NCI-H1105 treated with DMSO at 0.1 percent for 48 hours (cell line): Measurements from ENCODE around the gene ZNF160.
"Not testable (repeated sequence)": the region's sequence is repeated elsewhere in the genome, so short reads cannot be mapped to it uniquely, and the experiment has no call there.

ENCODE experiments used
- DNase-seq: peaks from one replicate; lab custom pipeline; 2025; lab: John Stamatoyannopoulos, UW

The ZNF160 gene

GRCh38 chr19:53091413-53092254, 11.6 kb downstream of the ZNF160 start:
- DNase-seq, result no peak

DNA sequence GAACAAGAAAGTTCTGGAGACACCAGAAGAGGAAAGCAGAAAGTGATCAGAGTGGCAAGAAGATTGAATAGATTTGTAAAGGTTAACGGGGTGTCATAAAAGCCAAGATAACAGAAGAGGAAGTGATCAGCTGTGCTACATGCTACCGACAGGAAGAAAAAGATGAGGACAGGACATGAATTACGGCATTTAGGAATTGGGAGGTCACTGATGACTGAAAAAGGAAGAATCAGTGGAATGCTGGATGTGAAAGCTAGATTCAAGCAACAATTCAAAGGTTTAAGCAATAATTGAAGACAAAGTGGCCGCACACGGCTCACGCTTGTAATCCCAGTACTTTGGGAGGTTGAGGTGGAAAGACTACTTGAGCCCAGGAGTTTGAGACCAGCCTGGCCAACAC, 15.1 kb downstream of the ZNF160 start:
- no peak for DNase-seq

DNA sequence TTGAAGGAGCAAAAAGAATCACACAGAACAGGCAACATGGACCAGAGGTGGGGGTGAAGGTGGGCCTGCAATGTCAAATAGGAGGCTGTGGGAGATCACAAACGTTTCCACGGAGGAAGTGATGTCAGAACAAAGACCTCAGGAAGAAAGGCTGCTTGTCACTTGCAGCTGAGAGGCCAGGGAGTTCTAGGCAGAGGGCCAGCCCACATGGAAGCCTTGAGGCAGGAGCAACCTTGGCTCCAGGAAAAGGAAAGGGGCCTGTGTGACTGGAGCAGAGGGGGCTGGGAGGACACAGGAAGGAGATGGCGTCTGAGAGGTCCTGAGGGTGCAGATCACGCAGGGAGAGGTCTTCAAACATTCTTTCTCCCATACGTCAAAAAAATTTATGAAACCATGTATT, 16.3 kb downstream of the ZNF160 start:
- no peak for DNase-seq

DNA sequence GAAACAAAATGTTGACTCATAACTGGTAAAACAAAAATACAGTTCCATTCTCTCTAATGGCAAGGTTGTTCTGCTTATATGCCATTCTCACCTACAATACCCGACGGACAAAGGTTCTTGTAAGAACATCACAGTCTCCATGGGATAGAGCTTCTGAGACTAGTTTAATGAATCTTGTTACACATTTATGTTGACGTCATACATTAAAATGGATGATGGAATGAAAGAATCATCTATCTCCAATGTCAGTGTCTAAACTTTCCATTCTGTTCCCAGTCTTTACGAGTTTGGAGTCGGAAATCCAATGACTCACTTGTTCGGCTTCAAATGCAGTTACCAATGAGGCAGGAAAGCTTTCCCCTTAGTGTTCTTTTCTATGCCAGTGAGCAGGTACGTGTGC, 17.7 kb downstream of the ZNF160 start:
- DNase-seq, result no peak

GRCh38 chr19:53082929-53083328, 20.3 kb downstream of the ZNF160 start:
- DNase-seq, result no peak

- DNase-seq, result no peak
Measured at GRCh38 chr19:53079313-53079924, 23.8 kb downstream of the ZNF160 start.

- no peak for DNase-seq
Measured at GRCh38 chr19:53078668-53079067, 24.6 kb downstream of the ZNF160 start.

DNA sequence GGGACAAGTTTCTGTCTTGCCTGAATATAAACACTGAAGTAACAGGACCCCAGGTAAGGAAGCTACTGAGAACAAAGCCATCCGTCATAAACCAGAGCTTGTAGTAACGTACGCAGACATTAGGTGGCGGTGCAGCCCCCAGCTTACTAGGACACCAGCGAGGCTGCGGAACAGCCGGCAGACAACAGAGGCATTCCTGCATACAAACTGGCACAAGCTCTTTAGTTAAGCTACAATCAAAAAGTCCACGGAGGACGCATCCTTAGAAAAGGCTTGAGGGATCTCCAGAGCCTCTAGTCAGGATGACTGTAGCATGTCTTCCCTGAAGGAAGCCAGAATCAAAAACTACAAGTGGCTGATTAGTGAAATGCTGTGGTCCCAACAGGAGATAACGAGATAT, 26.2 kb downstream of the ZNF160 start:
- no peak for DNase-seq

DNA sequence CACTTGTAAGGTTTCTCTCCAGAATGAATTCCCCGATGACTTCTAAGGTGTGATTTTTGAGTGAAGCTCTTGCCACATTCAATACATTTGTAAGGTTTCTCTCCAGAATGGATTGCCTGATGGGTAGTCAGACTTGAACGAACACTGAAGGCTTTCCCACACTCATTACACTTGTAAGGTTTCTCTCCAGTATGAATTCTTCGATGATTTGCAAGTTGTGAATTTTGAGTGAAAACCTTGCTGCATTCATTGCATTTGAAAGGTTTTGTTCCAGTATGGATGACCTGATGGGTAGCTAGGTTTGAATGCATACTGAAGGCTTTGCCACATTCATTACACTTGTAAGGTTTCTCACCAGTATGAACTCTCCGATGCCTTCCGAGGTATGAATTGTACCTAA, 34.4 kb downstream of the ZNF160 start:
- DNase-seq, result no peak

DNA sequence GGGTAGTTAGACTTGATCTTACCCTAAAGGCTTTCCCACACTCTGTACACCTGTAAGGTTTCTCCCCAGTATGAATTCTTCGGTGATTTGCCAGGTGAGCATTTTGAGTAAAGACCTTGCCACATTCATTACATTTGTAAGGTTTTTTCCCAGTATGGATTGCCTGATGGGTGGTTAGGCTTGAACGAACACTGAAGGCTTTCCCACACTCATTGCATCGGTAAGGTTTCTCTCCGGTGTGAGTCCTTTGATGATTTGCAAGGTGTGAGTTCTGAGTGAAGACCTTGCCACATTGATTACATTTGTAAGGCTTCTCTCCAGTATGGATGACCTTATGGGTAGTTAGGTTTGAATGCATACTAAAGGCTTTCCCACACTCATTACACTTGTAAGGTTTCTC, 35.0 kb downstream of the ZNF160 start:
- DNase-seq, result no peak

GRCh38 chr19:53057904-53058580, 45.2 kb downstream of the ZNF160 start:
- no peak for DNase-seq

- no peak for DNase-seq
Measured at GRCh38 chr19:53055117-53055516, 48.1 kb downstream of the ZNF160 start.

DNA sequence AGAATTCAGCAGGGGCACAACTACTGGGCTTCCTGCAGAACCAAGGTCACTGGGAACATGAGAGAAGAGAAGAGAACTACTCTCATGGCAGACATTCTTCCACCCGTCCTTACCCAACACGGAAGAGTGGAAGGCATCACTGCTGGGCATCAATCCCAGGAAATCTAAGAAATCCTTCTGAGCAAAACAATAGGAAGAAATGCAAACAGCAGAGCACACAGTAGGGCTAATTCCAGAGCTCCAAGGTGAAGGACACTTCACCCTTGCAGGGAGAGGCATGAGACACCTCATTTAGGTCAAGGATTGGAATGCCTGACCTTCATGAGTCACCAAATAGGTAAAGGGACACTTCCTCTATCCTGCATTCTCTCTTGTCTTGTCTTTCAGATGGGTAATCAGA, 55.8 kb downstream of the ZNF160 start:
- no peak for DNase-seq

GRCh38 chr19:53045536-53045935, 57.7 kb downstream of the ZNF160 start:
- DNase-seq, result no peak

DNA sequence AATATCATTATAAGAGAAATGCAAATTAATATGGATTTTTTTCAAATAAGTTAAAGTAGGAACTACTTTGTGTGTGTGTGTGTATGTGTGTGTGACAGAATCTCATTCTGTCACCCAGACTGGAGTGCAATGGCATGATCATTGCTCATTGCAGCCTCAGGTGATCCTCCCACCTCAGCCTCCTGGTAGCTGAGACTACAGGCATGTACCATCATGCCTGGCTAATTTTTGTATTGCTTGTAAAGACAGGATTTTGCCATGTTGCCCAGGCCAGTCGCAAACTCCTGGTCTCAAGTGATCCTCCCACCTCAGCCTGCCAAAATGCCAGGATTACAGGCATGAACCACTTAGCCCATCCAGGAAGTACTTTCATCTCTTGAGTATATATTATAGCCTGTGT, 61.9 kb downstream of the ZNF160 start:
- DNase-seq, result no peak

- no peak for DNase-seq
Measured at GRCh38 chr19:53037101-53038097, 65.8 kb downstream of the ZNF160 start.

GRCh38 chr19:53034948-53035675, 68.1 kb downstream of the ZNF160 start:
- DNase-seq, result no peak

GRCh38 chr19:53034054-53034453, 69.2 kb downstream of the ZNF160 start:
- DNase-seq, result no peak

DNA sequence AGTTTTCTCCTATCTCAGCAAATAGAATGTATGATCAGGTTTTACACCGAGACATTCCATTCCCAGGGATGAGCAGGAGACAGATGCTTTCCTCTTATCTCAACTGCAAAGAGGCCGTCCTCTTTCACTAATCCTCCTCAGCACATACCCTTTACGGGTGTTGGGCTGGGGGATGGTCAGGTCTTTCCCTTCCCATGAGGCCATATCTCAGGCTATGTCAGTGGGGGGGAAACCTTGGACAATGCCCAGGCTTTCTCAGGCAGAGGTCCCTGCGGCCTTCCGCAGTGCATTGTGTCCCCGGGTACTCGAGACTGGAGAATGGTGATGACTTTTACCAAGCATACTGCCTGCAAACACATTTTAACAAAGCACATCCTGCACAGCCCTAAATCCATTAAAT, 74.9 kb downstream of the ZNF160 start:
- not testable (repeated sequence) for DNase-seq

DNA sequence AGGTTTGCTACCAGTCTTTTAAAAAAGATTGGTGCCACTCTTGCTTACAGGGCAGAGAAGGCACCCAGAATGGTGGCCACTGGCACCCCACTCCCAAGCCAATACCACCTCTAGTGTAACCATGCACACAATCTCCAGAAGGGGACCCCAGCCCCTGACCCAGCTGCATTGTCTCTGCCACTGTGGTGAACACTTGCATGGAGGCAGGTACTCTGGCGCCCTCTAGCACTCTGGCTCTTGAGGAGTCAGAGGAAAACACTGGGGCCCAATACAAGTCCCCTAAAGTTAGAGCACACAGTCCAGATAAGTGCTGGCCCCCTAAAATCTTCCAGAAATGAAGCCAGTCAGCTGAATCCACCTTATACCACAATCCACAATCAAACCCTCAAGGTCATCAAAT, 83.5 kb downstream of the ZNF160 start:
- no peak for DNase-seq
